NCI-H146 (cell line): ENCODE data around the gene SLC7A14.

Experiments used
- DNase-seq: peaks from one replicate; lab custom pipeline; 2025; lab: John Stamatoyannopoulos, UW

Gene SLC7A14

DNA sequence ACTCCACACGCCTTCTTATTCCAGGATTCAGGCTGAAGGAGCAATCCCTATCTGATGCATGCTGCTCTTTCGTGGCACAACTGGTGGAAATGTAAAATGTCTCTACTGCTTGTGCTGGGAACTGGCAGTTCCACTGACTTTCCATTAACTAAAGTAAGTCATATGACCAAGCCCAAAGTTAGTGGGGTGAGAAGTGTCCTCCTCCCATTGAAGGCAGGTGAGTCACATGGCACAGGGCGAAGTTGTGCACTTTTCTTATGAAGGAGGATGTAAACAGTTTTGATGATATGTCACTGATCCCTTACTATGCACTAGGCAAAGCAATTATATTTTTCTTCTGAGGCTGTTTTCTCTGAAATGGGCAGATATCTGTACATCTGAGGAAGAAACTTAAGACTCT, 51.6 kb downstream of the SLC7A14 start:
- DNase-seq, result no peak

DNA sequence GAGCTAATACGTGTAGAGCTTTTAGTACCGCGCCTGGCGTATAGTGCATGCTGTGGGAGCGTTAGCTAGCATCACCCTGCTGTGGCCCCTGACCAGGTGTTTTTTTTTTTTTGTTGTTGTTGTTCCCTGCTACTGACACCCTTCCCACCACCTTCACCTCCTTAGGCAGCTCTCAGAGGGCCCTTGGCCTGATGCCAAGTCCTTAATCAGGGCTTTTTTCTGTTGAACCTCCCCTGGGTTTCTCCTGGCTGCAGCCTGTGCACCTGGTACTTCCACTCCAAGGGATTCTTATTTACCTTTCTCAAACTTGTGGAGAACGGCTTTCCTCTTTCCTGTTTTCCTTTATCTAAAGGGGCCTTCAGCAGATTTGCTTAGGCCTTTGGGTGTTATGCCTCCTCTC, 53.3 kb downstream of the SLC7A14 start:
- DNase-seq, result no peak

DNA sequence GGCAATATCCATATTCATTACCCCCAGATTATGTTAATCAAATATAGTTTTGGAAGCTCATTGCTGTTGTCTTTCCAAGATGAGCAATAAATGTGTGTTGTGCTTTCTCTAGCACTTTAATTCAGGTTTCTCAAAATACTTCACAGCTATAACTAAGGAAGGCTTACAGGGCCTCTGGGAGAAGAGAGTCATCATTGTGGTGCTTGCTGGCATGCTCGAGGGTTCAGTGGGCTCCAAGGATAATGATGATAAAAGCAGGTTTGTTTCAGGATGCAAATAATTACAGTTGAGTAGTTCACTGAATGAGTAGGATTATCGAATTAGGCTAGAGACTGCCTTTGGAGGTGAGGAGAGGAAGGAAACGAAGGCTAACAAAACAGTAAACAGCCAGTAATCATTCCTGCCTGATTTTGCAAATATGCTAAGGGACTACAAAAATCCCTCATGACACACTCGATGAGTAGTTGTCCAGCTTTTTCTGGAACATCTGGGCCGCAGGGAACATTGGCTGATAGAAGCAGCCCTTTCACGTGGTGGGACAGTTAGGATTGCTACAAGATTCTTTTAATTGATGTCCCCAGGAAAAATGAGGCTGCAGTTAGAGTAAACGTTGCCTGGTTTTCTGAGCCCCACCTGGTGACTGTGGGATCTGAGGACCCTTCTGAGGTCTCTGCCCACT, 54.1 kb downstream of the SLC7A14 start:
- no peak for DNase-seq

DNA sequence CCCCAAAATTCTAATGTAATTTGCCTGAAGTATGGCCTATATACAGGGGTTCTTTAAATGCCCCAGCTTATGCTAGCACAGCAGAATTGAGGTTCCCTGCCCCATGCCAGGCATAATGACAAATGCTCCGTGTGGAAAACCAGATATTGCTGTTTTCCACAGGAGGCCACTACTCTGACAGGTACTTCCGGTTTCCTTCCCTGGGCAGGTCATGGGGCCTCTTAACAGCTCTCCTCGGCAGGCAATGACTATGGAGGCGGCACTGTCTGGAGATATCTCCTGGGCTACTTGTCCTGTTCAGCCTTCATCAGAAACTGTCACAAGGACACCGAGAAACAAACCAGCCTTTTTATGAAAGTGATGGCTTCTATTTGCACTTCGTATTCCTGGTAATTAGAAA, 54.8 kb downstream of the SLC7A14 start:
- DNase-seq, result no peak

DNA sequence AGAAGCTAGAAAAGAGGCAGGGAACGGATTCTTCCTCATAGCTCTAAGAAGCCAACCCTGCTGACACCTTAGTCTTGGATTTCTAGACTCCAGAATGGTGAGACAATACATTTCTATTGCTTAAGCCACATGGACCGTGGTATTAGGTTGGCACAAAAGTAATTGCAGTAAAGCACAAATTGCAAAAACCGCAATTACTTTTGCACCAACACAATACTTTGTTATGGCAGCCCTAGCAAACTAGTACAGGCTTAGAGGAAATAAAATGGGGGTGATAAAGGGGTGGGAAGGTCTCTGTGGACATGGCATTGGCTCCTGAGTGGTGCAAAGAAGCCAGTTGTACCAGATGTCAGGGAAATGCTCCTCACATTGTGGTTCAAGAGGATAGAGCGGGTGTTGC, 56.0 kb downstream of the SLC7A14 start:
- DNase-seq, result no peak

DNA sequence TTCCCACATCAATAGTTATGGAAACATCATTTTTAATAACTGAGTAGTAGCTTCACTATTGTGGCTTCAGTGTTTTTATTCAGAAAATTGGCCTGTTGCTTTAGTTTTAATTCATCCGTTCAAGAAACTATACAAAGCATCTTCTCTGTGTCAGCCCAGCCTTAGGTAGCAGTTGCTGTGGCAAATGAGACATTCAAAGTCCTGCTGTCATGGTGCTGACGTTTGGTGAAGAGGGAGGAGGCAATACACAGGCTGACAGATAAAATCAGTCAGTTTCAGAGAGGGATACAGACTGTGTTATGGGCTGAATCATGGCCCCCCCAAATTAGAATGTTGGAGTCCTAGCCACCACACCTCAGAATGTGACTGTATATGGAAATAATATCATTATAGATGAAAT, 56.5 kb downstream of the SLC7A14 start:
- DNase-seq, result no peak

DNA sequence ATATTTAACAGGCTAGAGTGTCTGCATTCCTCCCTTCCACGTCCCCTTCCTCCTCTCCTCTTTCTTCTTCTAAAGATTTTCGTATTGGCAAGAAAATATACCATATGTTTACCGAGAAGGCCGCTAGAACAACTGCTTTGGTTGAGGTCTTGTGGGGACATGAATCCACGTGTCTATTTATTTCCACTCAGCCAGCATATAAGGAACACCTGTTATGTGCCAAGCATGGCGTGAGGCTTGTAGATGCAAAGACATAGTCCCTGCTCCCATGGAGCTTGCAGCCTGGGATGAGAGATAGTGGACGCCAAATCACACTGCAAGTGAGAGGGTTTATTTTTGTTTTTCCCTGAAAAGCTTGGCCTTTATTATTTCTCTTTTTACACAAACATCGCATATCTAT, 57.1 kb downstream of the SLC7A14 start:
- DNase-seq, result no peak

DNA sequence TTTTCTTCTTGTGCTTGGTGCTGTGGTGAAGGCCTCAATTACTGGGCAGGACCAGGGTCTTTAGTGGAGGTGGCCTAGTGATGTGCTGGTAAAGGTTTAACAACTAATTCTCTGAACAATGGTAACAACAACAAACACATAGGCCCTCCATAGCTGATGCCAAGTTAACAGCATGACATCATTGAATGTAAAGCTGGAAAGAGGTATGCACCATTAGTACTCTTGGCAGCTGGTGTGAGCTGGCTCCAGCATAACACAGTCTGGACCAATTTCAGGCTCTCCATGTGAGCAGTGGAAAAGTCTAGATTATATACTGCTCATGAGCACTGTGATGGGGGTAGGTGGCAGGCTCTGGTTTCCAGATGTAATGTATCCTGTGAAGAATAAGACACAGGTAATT, 61.8 kb downstream of the SLC7A14 start:
- no peak for DNase-seq

DNA sequence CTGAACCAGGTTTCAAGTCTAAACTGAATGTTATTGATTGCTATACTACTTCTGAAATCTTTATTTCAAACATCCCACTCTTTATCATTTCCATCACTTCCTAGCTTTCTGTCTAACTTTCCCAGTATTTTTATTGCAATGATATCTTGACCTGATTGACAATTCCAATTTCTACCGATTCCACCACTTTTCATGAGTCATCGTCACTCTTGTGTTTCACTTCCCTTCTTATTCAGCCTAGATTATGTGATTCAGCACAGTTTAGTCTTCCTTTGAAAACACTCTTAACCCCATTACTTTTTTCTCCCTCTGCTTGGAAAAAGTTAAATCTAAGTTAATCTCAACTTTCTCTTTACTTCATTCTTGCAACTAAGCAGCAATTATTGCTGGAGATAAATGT, 62.6 kb downstream of the SLC7A14 start:
- DNase-seq, result no peak

DNA sequence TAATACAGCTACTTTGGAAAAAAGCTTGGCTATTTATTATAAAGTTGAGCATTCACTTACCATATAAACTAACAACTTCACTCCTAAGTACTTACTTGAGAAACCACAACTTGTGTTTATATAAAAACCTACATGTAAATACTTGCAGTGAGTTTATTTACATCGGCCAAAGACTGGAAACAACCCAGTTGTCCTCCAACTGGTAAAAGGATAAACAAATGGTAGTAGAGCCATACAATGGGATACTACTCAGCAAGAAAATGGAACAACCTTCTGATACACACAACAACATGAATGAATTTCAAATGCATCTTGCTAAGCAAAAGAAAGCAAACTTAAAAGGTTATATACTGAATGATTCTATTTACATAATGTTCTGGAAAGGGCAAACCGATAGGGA, 63.7 kb downstream of the SLC7A14 start:
- no peak for DNase-seq

DNA sequence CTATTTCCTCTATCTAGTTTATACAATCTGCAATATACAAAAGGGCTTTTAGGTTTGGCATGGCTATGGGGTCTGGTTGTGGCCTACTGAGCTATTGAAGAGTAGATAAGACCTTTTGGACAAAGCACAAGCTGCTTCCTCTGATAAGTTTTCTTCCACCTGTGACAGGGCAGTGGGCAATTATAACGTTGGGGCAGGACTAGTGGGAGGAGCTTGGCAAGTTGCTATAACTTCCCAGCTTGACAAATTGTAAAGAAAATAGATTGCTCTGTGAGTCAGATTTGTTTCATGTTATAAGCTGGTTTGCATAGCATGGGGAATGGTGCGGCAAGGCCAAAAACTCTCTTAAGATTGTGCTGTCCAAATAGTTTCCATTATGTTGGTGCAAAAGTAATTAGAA, 64.9 kb downstream of the SLC7A14 start:
- no peak for DNase-seq

DNA sequence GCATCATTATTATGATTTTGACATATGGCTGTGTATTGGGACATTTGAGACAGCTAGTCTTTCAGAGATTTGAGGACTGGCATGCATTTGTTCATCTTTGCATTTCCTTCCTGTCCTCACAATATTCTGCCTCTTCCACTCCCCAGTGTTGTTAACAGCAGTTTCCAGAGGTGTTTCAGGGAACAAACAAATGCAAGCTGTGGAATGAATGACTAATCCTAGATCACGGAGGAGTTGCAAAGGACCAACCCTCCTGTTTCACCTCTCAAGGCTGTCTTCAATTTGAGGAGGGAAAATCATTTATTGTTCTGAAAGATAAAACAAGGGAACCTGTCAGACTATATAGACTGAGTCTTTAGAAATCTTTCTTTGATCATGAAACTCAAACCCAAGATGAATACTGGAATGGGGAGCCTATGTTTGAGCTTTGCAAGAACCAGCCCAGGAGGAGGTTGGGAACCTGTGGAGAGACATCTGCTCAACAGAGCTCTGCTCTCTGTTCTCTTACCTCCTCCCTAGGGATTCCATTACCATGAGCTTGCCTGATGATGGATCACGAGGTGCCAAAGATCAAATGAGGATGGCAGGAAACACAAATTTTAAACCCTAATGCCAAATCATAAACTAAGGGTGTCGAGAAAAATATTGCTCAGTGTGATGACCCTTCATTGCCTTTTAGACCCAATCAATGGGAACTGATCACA, 68.5 kb downstream of the SLC7A14 start:
- no peak for DNase-seq

DNA sequence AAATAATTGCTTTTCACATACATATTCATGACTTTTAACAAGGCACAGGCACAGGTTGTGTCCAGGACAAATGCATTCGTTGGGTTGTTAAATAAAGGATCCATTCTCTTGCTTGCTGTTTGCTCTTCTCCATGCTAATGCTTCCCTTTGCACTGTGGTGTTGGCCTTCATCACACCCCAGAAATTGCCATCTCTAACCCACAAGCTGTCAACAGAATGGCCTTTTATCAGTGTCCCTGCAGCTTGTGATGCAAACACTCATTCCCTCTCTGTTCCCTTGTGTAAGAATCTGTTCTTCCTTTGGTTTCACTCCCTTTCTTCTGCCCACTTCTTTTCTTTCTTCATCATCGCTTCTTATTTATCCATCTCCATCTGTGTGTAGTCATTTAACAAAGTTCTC, 72.2 kb downstream of the SLC7A14 start:
- DNase-seq, result no peak

DNA sequence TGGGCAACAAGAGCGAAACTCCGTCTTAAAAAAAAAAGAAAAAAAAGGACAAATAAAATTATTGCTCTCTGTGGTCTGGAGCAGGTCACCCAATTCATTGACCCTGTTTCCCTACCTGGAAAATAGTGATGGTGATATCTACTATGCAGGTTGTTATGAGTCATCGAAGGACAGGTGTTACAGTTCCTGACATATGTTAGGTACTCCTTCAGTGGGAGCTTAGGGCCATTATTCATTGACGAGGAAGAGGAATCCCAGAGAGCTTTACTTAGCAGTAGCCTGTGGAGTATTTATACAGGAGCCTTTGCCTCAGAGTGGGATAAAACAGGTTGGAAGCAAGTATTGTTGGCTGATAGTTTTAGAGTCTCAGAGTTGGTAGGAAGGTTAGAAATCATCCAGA, 74.5 kb downstream of the SLC7A14 start:
- DNase-seq, result no peak

DNA sequence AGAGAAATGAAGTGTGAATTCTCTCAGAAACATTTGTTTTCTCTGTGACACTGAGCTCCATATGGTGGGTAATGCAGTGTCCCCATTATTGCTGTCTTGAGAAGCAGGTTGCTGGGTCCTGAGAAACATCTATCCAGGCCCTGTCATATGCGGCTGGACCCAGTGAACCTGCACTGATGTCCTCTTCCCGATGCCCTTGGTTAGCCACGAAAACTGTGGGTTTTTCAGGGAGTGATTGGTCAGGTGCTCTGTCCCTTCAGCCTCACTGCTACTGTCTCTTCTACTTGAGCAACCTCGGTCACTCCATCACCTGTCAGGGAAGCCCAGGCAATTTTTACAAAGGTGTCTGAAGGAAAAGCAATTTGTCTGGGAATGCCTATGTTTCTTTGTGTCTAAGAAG, 77.0 kb downstream of the SLC7A14 start:
- peak; percentile 10 for DNase-seq

DNA sequence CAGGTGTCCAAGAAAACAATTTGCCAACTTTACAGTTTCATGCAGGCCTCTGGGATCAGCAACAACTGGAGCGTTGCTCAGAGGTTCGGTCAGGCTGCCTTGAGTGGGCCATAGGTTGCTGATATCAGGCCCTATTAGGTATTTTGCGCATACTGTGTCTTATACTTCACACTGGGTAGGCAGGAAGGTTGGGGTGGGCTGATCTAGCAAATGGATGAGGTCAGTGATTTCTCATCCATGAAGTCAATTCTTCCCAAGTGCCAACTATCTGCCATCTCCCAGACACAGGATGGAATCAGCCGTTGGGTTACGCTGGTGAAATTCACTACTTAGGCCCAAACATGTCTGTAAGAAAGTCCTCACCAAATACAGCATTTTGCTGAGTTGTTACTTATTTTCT, 77.6 kb downstream of the SLC7A14 start:
- DNase-seq, result no peak

DNA sequence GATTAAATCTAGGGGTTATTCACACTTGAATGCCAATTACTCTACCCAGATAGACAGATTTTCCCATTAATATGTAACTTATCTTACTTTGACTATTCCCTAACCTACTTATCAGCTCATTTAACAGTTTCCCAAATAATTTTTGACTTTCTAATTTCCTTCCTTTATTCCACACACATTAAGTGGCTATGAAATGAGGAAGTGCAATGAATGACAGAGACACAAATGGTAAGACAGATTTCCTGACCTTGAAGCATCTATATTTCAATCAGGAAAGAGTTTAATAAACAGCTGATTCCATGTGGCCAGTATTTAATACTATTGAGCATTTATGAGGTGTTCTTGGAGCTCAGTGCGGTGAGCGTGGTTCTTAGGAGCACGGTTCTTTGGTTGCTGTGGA, 78.8 kb downstream of the SLC7A14 start:
- no peak for DNase-seq

DNA sequence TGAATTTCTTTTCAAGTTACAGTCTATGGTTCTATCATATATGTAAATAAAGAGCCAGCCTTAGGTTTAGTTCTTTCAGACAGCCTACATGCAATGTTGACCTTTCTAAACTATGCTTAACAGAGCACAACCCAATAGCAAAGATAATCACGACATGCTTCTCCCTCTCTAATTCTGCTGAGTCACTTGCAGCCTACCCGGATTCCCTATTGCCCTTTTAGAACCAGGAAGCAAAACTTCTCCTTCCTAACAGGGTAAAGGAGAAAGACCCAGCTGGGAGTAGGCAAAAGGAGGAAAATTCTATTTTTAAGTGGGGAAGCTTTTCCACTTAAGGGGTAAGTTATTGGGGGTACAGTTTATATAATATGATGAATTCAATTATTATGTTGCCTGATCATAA, 79.3 kb downstream of the SLC7A14 start:
- DNase-seq, result no peak

DNA sequence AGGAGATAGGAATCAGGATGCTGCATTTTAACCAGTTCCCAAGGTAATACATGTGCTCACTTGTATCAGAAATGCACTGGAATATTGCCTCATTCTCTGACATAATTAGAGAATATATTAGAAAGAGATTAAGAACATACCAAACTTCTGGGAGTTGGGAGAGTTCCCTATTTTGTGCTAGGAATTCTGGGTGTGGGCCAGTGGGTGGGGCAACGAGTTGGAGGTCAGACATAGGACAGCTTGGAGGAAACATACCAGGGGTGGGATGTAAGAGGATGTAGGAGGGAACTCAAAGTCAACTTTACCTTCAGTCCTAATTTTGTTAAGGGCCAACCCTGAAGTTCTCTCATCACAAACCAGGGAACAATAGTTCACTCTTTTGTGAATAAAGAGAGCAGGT, 83.6 kb downstream of the SLC7A14 start:
- no peak for DNase-seq

DNA sequence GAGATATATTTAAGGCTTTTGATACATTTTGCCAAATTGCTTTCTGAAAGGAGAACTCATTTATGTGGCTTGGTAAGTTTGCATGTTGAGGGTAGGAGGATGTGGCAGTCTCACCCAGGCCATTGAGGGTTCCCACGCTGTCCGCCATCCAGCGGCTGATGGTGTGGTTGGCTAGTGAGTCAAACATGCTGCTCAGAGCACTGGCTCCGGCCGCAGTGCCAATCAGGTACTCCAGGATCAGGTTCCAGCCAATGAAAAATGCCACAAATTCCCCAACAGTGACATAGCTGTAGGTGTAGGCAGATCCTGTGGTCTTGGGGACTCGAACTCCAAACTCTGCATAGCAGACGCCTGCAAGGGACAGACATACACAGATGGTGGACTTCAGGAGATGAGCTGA, 84.9 kb downstream of the SLC7A14 start:
- DNase-seq, result no peak

DNA sequence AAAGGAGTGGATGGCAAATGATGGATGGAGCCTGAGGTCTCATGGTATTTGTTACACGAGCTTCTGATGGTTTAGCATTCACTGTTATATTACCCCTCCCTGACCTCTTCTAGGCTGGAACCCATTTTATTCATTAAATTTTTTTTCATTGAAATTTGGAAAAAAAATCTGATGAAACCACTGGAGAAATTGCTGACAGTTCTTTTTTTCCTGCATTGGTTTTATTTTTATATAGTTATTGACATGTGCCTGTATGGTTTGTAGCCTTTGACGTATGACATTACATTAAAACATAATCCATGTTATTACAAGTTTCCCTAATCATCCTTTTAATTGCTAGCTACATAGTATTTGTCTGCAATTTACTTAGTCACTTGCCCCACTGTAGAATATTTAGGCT, 85.4 kb downstream of the SLC7A14 start:
- DNase-seq, result no peak

DNA sequence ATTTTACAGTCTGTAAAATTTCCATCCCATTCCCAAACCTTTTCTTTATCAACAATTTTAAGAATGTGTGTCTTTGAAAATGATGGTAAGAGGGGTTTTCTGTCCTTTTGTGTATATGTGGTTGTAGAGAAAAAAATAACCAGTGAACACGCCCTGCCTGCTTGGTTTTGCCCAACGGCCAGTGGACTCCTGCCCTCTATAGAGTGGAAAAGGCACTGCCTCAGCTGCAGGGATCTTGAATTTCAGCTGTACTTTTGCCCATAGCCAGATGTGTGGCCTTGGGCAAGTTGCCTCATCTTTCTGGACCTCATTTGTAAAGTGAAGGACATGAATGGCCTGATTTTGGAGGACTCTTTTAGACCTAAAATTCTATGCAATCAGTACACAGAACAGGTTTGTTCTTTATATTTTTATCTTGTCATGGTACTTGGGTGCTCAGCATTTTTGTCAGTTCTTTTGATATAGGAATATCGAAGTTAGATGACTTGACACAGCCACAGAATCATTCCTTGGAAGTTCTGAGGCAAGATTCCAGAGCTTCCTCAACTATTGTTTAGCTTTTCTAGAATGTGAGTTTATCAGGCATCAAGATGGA, 86.2 kb downstream of the SLC7A14 start:
- DNase-seq, result peak; percentile 23

DNA sequence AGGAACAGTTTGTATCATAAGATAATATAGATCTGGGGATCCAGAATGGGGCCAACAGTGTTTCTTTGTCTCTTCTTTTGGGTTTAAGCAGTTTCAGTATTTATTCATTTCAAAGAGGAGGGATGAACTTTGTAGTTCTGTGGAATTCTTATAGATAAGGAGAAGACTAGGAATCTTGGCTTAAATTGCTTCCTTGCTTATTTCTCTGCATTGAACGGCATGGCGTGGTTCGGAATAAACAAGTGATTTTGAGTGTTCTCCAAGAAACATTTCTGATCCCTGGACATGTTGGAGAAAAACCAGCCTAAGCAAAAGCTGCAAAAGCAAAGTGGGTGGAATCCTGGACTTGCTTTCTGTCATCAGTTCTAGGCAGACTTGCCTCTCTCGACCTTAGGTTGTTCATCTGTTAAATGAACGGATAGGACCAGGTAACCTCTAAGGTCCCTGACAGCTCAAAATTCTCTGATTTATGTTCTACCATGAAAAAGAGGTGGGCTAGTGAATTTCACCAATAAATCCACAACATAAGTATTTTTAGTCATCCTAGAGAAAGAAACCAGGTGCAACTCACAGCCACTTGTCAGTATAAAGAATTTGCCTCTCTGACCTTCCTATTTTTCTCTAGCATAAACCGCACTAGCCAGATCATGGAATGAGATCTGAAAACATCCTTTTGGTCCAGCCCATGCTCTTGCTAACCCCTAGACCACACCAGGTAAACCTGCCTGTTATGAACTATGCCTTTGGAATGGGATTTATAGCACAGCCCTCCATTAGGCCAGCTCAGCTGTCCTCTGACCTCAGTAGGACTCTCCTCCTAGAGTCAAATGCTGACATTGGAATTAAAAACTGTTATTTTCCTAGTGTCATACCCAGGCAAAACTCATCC, 88.4 kb downstream of the SLC7A14 start:
- DNase-seq, result no peak
